Endothelial cell of umbilical vein (primary cell): Measurements from ENCODE around the gene TMEM131. TPM values are rescaled to one million over a fixed set of nuclear protein-coding genes. Genes with fewer than 3 reads are reported as not detected.

ENCODE experiments used
- BruUV-seq: library from RNA; stranded (reverse); fragments of 400-500 nt; replicated peaks from 2 replicates; lab custom pipeline; 2021; lab: Mats Ljungman, UMichigan
- CTCF ChIA-PET: fragments of 300-600, 350-600 bp; sonication (Branson Sonifier 250); formaldehyde crosslinking; loops from one replicate; lab custom pipeline; 2021; ENCODE audit warnings: antibody characterized with exemption, inconsistent platforms; lab: Charles Lee
- POLR2A ChIA-PET: fragments of 300-600, 350-600 bp; sonication (Branson Sonifier 250); formaldehyde crosslinking; loops from one replicate; lab custom pipeline; 2021; ENCODE audit warnings: antibody characterized with exemption, inconsistent platforms; lab: Charles Lee
- DNase-seq: peaks from one replicate; pipeline ENCODE4 v3.0.0-alpha.2; 2011; ENCODE audit warnings: low read depth, low spot score
- FAIRE-seq: peaks from 2 replicates; lab custom pipeline; 2011; peaks lifted over from hg19 to GRCh38; lab: Jason Lieb, UNC
- H2AFZ ChIP-seq: 2 replicates; pipeline ENCODE4 v1.6.0; 2012; ENCODE audit warnings: low read depth, low read length, control low read depth, inconsistent platforms
- H3K27ac ChIP-seq: 2 replicates; pipeline ENCODE4 v1.5.1; 2011; ENCODE audit warnings: low read depth, mild to moderate bottlenecking, control low read depth, low read length, moderate library complexity; ENCODE audit not compliant: insufficient read depth
- H3K27me3 ChIP-seq, 2 experiments: 2 replicates each; pipeline versions ENCODE4 v1.6.0 to v1.6.1; 2011; ENCODE audit warnings: low read length in 2 of 2, mixed read lengths in 1 of 2; ENCODE audit not compliant: control insufficient read depth in 2 of 2, insufficient read depth in 2 of 2
- H3K36me3 ChIP-seq, 2 experiments: 2 replicates in 1 of 2; 3 replicates in 1 of 2; pipeline ENCODE4 v1.5.1; 2011; ENCODE audit warnings: low read length in 2 of 2, mild to moderate bottlenecking in 1 of 2, moderate library complexity in 1 of 2; ENCODE audit not compliant: control insufficient read depth in 2 of 2, insufficient read depth in 2 of 2; ENCODE audit errors: extremely low read depth in 1 of 2
- H3K4me1 ChIP-seq: 3 replicates; pipeline ENCODE4 v1.5.1; 2011; ENCODE audit warnings: mild to moderate bottlenecking, low read length; ENCODE audit not compliant: control insufficient read depth, insufficient read depth; ENCODE audit errors: extremely low read depth
- H3K4me2 ChIP-seq: 2 replicates; pipeline ENCODE4 v1.6.1; 2011; ENCODE audit warnings: low read length, control low read depth, mixed read lengths; ENCODE audit not compliant: insufficient read depth
- H3K4me3 ChIP-seq, 3 experiments: fragments of 200-600 bp in 1 of 3; sonication (generic), shearing (Covaris generic) in 1 of 3; replicated peaks in 1 of 3; 2 replicates each; pipeline ENCODE4 v1.5.1; 2011 to 2016; ENCODE audit warnings: control low read depth in 3 of 3, low read length in 3 of 3, mild to moderate bottlenecking in 2 of 3, inconsistent platforms in 1 of 3, low read depth in 1 of 3, moderate library complexity in 1 of 3; ENCODE audit not compliant: insufficient read depth in 1 of 3
- H3K79me2 ChIP-seq: 2 replicates; pipeline ENCODE4 v1.6.0; 2012; ENCODE audit warnings: low read length, inconsistent platforms; ENCODE audit not compliant: control insufficient read depth, insufficient read depth
- H3K9ac ChIP-seq: replicated peaks from 2 replicates; pipeline ENCODE3; 2011; ENCODE audit warnings: low read length, control low read depth; ENCODE audit not compliant: insufficient read depth; ENCODE audit errors: extremely low read depth
- H3K9me1 ChIP-seq: replicated peaks from 3 replicates; pipeline ENCODE4 v1.6.0; 2011; ENCODE audit warnings: mild to moderate bottlenecking, low read length; ENCODE audit not compliant: control insufficient read depth, insufficient read depth; ENCODE audit errors: extremely low read depth
- H3K9me3 ChIP-seq: replicated peaks from 2 replicates; pipeline ENCODE4 v1.5.1; 2012; ENCODE audit warnings: low read length, inconsistent platforms; ENCODE audit not compliant: control insufficient read depth, insufficient read depth
- H4K20me1 ChIP-seq: replicated peaks from 2 replicates; pipeline ENCODE3; 2011; ENCODE audit warnings: mild to moderate bottlenecking, low read length; ENCODE audit not compliant: control insufficient read depth, insufficient read depth; ENCODE audit errors: extremely low read depth
- CTCF ChIP-seq, 2 donors: IDR thresholded peaks; 1 replicate in 1 of 2; 2 replicates in 1 of 2; pipeline ENCODE4 v1.5.1; 2011; ENCODE audit warnings: low read length in 2 of 2, mild to moderate bottlenecking in 2 of 2, moderate library complexity in 2 of 2, control low read depth in 1 of 2, inconsistent platforms in 1 of 2, low read depth in 1 of 2; ENCODE audit not compliant: insufficient read depth in 1 of 2; ENCODE audit errors: extremely low read depth in 1 of 2
- EZH2 ChIP-seq: IDR thresholded peaks from 2 replicates; pipeline ENCODE4 v1.6.1; 2012; ENCODE audit warnings: borderline replicate concordance, low read depth, mild to moderate bottlenecking, moderate library complexity, low read length, inconsistent platforms; ENCODE audit not compliant: severe bottlenecking
- FOS ChIP-seq: IDR thresholded peaks from 2 replicates; pipeline ENCODE4 v1.6.1; 2011; ENCODE audit warnings: mild to moderate bottlenecking, low read length, moderate library complexity, borderline replicate concordance; ENCODE audit not compliant: insufficient read depth
- GATA2 ChIP-seq: IDR thresholded peaks from 2 replicates; pipeline ENCODE4 v1.7.0; 2011; ENCODE audit warnings: low read depth, mild to moderate bottlenecking, moderate library complexity, mixed read lengths, low read length; ENCODE audit not compliant: insufficient read length, insufficient read depth
- JUN ChIP-seq: IDR thresholded peaks from 2 replicates; pipeline ENCODE4 v1.6.1; 2011; ENCODE audit warnings: borderline replicate concordance, low read depth; ENCODE audit not compliant: insufficient read length, insufficient read depth
- MAX ChIP-seq: IDR thresholded peaks from 2 replicates; pipeline ENCODE4 v1.6.1; 2011; ENCODE audit not compliant: insufficient read depth, insufficient read length
- MYC ChIP-seq: IDR thresholded peaks from one replicate; pipeline ENCODE4 v1.6.1; 2011; ENCODE audit warnings: mild to moderate bottlenecking, low read depth, low read length
- POLR2A ChIP-seq: IDR thresholded peaks from 2 replicates; pipeline ENCODE4 v1.6.1; 2012; ENCODE audit warnings: low read depth, mild to moderate bottlenecking, control low read depth, low read length
- POLR2AphosphoS5 ChIP-seq: IDR thresholded peaks from 2 replicates; pipeline ENCODE4 v1.6.1; 2012; ENCODE audit warnings: low read depth, mild to moderate bottlenecking, control low read depth, low read length, moderate library complexity; ENCODE audit not compliant: insufficient read depth
- dilution Hi-C: fragments of 300-500 bp; cut with MboI; formaldehyde crosslinking; loops from one replicate; pipeline ENCODE4 v1.15.0; 2019; ENCODE audit warnings: low sequenced_read_pairs; ENCODE audit not compliant: extremely low pct_ligation_motif_present
- intact Hi-C: fragments of 100-400 bp; cut with micrococcal nuclease; formaldehyde crosslinking; loops from one replicate; pipeline ENCODE4 v1.10.0; 2022
- polyA plus RNA-seq, 4 experiments: library from polyadenylated mRNA; depleted of rRNA in 3 of 4; stranded (reverse) in 3 of 4; unstranded in 1 of 4; fragments of >200 nt; gene quantifications; 2 replicates each; pipeline versions ENCODE4 v1.2.1 to v1.2.3, GENCODE V29; 2011 to 2012; ENCODE audit warnings: missing spikeins in 1 of 4
- total RNA-seq: library from RNA; stranded (reverse); gene quantifications from 2 replicates; pipeline ENCODE4 v1.2.3, GENCODE V29; 2021

The TMEM131 gene
- total and polyA plus RNA-seq, 2 donors (not counting 3 experiments of a cell fraction or from before 2014, with no cell fraction given), result 12.2 to 28.6 TPM

GRCh38 chr2:97708048-97708380 is 287.7 kb downstream of the TMEM131 start:
- no peak overlapping the region for H2AFZ ChIP-seq
- H3K4me3 ChIP-seq, result no peak overlapping the region
- no peak overlapping the region for H3K9ac ChIP-seq
- ChIA-PET CTCF (interaction anchor here (0.7 to 9.1 kb wide), 6 partner anchors 9 to 678 kb away, joined by 3 to 68 read pairs (median 30); no protein-coding TSS in a partner anchor), POLR2A (no interaction called here)
- dilution Hi-C loops (no loop called here), intact Hi-C loops (no loop called here)
- TF ChIP-seq POLR2A (no peak), EZH2 (no peak)
- H3K4me2 ChIP-seq, result no peak overlapping the region
- no peaks in the 10 kb centered on the region for H3K79me2 ChIP-seq
- no peaks in the 10 kb centered on the region for H3K9me1 ChIP-seq
- FAIRE-seq (no peak), DNase-seq (no peak)
- no peaks in the 10 kb centered on the region for H3K4me1 ChIP-seq
- H3K9me3 ChIP-seq, result no peaks in the 10 kb centered on the region
- H3K27ac ChIP-seq, result no peak overlapping the region
- no peaks in the 10 kb centered on the region for H4K20me1 ChIP-seq
- no TSS peak for BruUV-seq
- H3K36me3 ChIP-seq, result no peaks in the 10 kb centered on the region
- H3K27me3 ChIP-seq, result peaks cover 2% of the 10 kb centered on the region in 2 experiments

- DNase-seq (no peak), FAIRE-seq (no peak)
- H3K4me3 ChIP-seq, result no peak overlapping the region
- no peaks in the 10 kb centered on the region for H3K4me1 ChIP-seq
- intact Hi-C loops, result no loop called here
- no peaks in the 10 kb centered on the region for H4K20me1 ChIP-seq
- BruUV-seq, result no TSS peak
- H3K79me2 ChIP-seq, result no peaks in the 10 kb centered on the region
- H3K27me3 ChIP-seq, result peaks cover 2% of the 10 kb centered on the region in 2 experiments
- ChIA-PET POLR2A (no interaction called here), CTCF (interaction anchor here (0.7 to 9.1 kb wide), 7 partner anchors 8 to 678 kb away, joined by 3 to 68 read pairs (median 5); no protein-coding TSS in a partner anchor)
- H3K9me3 ChIP-seq, result no peaks in the 10 kb centered on the region
- no peaks in the 10 kb centered on the region for H3K36me3 ChIP-seq
- no peaks in the 10 kb centered on the region for H3K9me1 ChIP-seq
- dilution Hi-C loops, result no loop called here
- no peak overlapping the region for H3K9ac ChIP-seq
- H2AFZ ChIP-seq, result no peak overlapping the region
- no peak for TF ChIP-seq MYC
- no peak for TF ChIP-seq POLR2A
- no peak for TF ChIP-seq EZH2
- TF ChIP-seq FOS, result no peak
- no peak for TF ChIP-seq POLR2AphosphoS5
- TF ChIP-seq GATA2, result no peak
- no peak for TF ChIP-seq MAX
- TF ChIP-seq JUN, result no peak
- no peak for TF ChIP-seq CTCF (IDR thresholded peaks at IDR 0.05; ENCODE audit: extremely low read depth in 1 of 2, insufficient read depth in 1 of 2, low read depth in 1 of 2, low read length in 2 of 2)
- H3K27ac ChIP-seq, result no peak overlapping the region
- no peak overlapping the region for H3K4me2 ChIP-seq
Measured at GRCh38 chr2:97707362-97708047, 288.2 kb downstream of the TMEM131 start.
